ENCODE measurements around the gene TBX2. TPM values are rescaled to one million over a fixed set of nuclear protein-coding genes. Genes with fewer than 3 reads are reported as not detected.
A peak's percentile ranks its signal among the peaks of the same experiment; 100 is the strongest.

The TBX2 gene
- total and polyA plus RNA-seq, 2 of the 13 experiments (the other 11 are each of a cell fraction or from before 2014, with no cell fraction given): 2.8 to 15.3 TPM

DNA sequence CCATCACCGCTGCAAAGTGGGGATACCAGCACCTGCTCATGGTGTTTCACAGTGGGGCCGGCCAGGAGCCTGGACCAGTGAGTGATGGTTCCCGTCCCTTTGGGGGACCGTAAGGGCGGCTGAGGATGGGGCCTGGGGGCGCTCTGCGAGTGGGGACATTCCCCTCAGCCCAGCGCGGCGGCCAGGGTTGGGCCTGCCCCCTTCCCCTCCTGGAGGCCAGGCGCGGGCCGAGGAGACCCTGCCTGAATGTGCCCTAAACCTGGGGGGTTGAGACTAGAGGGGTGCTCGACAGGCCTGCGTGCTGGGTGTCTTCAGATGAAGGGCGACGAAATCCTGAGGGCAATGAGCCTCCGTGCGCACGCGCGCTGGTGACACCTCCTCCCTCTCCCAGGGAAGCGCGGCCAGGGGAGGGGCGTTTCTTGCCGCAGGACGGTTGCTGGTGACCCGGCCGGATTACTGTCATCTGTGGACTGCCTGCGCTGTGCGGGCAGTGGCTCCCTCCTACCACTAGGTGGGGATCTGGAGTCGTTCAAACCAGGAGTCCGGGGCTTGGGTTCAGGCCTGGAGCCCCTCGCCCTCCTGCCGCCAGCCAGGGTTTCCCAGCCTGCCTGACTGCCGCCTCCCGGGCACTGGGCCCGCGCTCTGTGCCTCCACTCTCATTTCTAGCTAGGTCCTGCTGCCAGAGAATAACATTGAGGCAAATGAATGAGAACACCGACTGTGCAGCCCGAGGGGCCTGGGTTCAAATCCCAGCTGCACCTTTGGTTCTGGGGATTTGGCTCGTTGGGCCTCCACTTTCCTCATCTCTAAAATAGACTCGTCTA, 17.1 kb downstream of the TBX2 start (continued):
- no peak for TF ChIP-seq EEA1 (CRISPR knock-in tag; IDR thresholded peaks at IDR 0.05; ENCODE audit: borderline replicate concordance)
- no peak for TF ChIP-seq ZNF207 (IDR thresholded peaks at IDR 0.05; ENCODE audit: borderline replicate concordance)
- TF ChIP-seq NR1H2 (CRISPR knock-in tag; IDR thresholded peaks at IDR 0.05; ENCODE audit: borderline replicate concordance, low read depth): no peak
- no peak for TF ChIP-seq ZFP36 (IDR thresholded peaks at IDR 0.05; ENCODE audit: borderline replicate concordance, low read depth, low read length, partially characterized antibody)
- TF ChIP-seq, protein P1, sequence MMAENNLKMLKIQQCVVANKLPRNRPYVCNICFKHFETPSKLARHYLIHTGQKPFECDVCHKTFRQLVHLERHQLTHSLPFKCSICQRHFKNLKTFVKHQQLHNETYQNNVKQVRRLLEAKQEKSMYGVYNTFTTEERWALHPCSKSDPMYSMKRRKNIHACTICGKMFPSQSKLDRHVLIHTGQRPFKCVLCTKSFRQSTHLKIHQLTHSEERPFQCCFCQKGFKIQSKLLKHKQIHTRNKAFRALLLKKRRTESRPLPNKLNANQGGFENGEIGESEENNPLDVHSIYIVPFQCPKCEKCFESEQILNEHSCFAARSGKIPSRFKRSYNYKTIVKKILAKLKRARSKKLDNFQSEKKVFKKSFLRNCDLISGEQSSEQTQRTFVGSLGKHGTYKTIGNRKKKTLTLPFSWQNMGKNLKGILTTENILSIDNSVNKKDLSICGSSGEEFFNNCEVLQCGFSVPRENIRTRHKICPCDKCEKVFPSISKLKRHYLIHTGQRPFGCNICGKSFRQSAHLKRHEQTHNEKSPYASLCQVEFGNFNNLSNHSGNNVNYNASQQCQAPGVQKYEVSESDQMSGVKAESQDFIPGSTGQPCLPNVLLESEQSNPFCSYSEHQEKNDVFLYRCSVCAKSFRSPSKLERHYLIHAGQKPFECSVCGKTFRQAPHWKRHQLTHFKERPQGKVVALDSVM (CRISPR knock-in tag; IDR thresholded peaks at IDR 0.05): no peak
- no peak for TF ChIP-seq ZMAT3 (CRISPR knock-in tag; conservative IDR thresholded peaks at IDR 0.05)
- TF ChIP-seq SMARCE1 (IDR thresholded peaks at IDR 0.05; ENCODE audit: borderline replicate concordance): no peak
- TF ChIP-seq, protein P2, sequence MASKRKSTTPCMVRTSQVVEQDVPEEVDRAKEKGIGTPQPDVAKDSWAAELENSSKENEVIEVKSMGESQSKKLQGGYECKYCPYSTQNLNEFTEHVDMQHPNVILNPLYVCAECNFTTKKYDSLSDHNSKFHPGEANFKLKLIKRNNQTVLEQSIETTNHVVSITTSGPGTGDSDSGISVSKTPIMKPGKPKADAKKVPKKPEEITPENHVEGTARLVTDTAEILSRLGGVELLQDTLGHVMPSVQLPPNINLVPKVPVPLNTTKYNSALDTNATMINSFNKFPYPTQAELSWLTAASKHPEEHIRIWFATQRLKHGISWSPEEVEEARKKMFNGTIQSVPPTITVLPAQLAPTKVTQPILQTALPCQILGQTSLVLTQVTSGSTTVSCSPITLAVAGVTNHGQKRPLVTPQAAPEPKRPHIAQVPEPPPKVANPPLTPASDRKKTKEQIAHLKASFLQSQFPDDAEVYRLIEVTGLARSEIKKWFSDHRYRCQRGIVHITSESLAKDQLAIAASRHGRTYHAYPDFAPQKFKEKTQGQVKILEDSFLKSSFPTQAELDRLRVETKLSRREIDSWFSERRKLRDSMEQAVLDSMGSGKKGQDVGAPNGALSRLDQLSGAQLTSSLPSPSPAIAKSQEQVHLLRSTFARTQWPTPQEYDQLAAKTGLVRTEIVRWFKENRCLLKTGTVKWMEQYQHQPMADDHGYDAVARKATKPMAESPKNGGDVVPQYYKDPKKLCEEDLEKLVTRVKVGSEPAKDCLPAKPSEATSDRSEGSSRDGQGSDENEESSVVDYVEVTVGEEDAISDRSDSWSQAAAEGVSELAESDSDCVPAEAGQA (IDR thresholded peaks at IDR 0.05; ENCODE audit: low read depth): no peak
- TF ChIP-seq, protein P2 (CRISPR knock-in tag; IDR thresholded peaks at IDR 0.05; ENCODE audit: borderline replicate concordance): no peak
- peak; percentile 65; the same call in 1 of the 2 replicates for TF ChIP-seq ZNF776 (CRISPR knock-in tag; IDR thresholded peaks at IDR 0.05)
- TF ChIP-seq, protein P3, sequence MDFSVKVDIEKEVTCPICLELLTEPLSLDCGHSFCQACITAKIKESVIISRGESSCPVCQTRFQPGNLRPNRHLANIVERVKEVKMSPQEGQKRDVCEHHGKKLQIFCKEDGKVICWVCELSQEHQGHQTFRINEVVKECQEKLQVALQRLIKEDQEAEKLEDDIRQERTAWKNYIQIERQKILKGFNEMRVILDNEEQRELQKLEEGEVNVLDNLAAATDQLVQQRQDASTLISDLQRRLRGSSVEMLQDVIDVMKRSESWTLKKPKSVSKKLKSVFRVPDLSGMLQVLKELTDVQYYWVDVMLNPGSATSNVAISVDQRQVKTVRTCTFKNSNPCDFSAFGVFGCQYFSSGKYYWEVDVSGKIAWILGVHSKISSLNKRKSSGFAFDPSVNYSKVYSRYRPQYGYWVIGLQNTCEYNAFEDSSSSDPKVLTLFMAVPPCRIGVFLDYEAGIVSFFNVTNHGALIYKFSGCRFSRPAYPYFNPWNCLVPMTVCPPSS (IDR thresholded peaks at IDR 0.05): no peak
- TF ChIP-seq ZNF83 (CRISPR knock-in tag; IDR thresholded peaks at IDR 0.05; ENCODE audit: borderline replicate concordance): no peak
- TF ChIP-seq, protein P4, sequence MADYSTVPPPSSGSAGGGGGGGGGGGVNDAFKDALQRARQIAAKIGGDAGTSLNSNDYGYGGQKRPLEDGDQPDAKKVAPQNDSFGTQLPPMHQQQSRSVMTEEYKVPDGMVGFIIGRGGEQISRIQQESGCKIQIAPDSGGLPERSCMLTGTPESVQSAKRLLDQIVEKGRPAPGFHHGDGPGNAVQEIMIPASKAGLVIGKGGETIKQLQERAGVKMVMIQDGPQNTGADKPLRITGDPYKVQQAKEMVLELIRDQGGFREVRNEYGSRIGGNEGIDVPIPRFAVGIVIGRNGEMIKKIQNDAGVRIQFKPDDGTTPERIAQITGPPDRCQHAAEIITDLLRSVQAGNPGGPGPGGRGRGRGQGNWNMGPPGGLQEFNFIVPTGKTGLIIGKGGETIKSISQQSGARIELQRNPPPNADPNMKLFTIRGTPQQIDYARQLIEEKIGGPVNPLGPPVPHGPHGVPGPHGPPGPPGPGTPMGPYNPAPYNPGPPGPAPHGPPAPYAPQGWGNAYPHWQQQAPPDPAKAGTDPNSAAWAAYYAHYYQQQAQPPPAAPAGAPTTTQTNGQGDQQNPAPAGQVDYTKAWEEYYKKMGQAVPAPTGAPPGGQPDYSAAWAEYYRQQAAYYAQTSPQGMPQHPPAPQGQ (CRISPR knock-in tag; IDR thresholded peaks at IDR 0.05; ENCODE audit: borderline replicate concordance): no peak
- peak; percentile 8 for TF ChIP-seq TEAD3 (CRISPR knock-in tag; optimal IDR thresholded peaks at IDR 0.05; ENCODE audit: borderline replicate concordance)
- TF ChIP-seq ZIK1 (CRISPR knock-in tag; IDR thresholded peaks at IDR 0.05; ENCODE audit: borderline replicate concordance, low read depth): no peak
